Measurements from ENCODE around the gene IFNGR2.
A peak's percentile ranks its signal among the peaks of the same experiment; 100 is the strongest.
"Not testable (repeated sequence)": the region's sequence is repeated elsewhere in the genome, so short reads cannot be mapped to it uniquely, and the experiment has no call there.

The IFNGR2 gene

DNA sequence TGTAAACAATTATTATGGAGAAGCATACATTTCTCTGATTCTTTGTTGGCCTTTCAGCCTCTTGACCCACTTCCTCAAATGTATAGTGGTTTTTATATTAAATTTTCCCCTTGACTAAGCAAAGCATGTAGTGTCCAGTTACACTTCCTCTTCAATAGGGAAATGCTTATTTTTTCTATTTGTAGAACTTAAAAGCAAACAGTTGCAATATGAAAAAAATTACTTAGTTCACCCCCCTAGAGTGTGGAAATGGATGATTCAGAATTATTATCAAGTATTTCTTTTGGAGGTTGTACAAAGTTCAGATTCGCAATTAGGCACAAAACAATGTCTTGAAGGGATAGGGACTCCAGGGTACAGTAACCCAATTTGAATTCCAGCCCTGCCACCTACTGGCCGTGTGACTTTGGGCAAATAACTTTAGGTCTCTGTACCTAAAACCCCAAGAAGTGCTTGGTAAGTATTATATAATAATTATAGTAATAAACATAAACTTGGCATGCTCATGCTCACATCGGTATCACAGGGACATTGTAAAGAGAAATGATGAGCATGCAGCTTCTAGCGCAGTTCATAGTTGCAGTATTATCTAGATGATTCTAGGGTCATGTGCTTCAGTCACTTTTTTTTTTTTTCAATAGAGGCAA is 28.6 kb upstream of the IFNGR2 start:
- Histone ChIP-seq H3K4me3 (peak overlapping the region in 1 of 7 experiments; percentile 1), H3K27ac (peak overlapping the region in 10 of 21 experiments; percentile 2 to 77 (median 17))

DNA sequence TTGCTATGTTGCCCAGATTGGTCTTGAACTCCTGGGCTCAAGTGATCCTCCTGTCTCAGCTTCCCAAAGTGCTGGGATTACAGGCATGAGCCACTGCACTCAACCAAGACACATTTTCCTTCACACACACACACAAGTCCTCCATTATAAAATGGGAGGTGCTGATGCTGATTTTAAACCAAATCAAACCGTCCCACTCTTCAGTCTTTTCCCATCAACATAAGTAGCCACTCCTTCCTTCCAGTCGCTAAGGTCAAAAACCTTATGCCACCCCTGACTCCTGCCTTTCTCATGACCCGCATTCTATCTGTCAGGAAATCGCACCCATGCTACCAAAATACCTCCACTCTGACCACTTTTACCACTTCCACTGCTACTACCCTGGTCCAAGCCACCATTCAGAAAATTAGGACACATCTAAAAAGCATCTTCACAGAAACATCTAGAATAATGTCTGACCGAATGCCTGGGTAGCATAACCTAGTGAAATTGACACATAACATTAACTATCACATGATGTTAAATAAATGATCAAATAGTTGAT is 28.0 kb upstream of the IFNGR2 start:
- H3K27ac ChIP-seq, result peak overlapping the region in 8 of 21 experiments; percentile 3 to 77 (median 32)
- H3K4me3 ChIP-seq, result peak overlapping the region in 1 of 7 experiments; percentile 1

DNA sequence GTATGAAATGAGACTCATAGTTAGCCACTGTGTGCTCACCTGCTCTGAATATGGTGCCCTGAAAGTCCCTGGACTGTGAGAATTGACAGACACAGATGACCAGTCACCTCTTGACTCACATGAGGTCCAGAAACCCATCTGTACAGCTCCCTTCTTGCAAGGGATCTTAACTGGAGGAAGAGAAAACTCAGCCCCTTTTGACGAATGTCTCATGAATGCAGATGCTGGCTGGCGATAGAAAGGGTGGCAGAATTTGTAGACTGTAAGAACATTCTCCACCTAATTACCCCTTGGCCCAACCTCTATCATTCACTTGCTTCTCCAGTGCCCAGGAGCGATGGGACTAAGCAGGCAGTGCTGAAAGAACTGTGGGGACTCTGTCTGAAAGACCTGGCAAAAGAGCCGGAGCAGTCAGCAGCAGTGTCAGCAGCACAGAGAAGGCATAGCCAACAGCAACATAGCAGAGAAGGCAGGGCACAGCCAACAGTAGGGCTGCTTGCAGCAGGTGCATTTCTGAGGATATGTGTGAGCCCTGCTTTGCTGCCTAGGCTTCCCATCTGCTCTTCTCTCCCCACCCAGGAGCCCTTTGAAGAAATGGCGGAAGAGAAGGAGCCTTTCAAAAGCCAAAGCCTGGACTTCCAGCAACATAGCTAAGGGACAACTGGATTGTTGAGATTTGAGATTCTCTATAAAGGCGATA is 25.8 kb upstream of the IFNGR2 start:
- no peak overlapping the region for H3K4me3 ChIP-seq
- H3K27ac ChIP-seq, result peak overlapping the region in 1 of 21 experiments; percentile 6

DNA sequence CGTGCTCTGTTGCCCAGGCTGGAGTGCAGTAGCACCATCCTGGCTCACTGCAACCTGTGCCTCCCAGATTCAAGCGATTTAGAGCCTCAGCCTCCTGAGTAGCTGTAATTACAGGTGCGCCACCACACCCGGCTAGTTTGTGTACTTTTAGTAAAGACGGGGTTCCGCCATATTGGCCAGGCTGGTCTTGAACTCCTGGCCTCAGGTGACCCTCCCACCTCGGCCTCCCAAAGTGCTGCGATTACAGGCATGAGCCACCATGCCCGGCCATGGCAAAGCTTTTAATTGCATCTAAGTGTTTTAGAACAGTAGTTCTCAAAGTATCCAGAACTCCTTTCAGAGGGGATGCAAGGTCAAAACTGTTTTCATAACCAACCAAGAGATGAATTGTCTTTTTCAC is 25.1 kb upstream of the IFNGR2 start:
- H3K4me3 ChIP-seq, result no peak overlapping the region

DNA sequence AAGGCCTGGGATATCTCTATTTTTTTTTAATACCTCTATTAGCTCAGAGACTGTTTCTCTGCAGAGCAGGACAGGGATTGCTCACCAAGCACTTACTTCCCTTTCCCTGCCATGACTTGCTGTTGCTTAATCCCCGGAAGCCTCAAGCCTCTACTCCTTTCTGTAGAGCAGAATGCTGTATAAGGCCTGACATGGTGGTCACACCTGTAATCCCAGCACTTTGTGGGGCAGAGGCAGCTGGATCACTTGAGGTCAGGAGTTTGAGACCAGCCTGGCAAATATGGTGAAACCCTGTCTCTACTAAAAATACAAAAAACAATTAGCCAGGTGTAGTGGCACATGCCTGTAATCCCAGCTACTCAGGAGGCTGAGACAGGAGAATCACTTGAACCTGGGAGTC is 23.3 kb upstream of the IFNGR2 start:
- H3K27ac ChIP-seq, result peak overlapping the region; percentile 25 to 94 (median 87)
- not testable (repeated sequence) for H3K4me3 ChIP-seq

More for the DNA sequence above, 25.1 kb upstream of the IFNGR2 start:
- H3K27ac ChIP-seq, result peak overlapping the region in 1 of 21 experiments; percentile 6

DNA sequence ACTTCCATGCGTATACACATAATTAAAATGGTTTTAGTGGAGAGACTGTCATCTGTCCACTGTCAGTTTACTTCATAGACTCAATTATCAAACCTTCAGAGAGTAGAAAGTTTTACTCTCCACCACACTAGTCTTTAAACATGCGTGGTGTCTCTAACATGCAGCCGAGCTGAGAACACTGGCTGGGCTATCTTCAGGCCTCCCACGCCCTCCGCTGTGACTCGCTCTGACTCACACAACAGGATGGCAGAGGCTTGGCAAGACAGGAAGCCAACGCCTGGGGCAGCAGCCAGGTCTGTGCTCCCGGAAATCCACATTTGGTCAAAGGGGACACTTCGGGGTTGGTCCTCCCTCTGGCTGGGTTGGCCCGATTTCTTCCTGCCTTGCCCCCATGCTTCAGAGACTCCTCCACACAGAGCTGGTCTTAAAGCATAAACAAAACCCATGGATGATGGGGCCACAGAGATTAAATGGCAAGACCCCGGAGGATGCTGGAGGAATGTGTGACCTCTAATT is 22.7 kb upstream of the IFNGR2 start:
- peak overlapping the region; percentile 25 to 94 (median 87) for H3K27ac ChIP-seq
- no peak overlapping the region for H3K4me3 ChIP-seq

DNA sequence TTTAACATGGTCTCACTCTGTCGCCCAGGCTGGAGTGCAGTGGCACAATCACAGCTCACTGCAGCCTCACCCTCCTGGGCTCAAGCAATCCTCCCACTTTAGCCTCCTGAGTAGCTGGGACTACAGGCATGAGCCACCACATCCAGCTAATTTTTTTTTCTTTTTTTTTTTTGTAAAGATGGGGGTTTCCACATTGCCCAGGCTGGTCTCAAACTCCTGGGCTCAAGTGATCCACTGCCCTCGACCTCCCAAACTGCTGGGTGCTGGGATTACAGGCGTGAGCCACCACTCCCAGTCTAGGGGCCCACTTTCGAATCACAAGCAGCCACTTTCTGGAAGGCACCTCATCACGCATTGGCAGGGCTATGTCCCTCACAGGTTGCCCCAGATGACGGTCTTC is 21.8 kb upstream of the IFNGR2 start:
- H3K4me3 ChIP-seq, result not testable (repeated sequence)
- peak overlapping the region in 20 of 21 experiments; percentile 14 to 94 (median 86) for H3K27ac ChIP-seq

DNA sequence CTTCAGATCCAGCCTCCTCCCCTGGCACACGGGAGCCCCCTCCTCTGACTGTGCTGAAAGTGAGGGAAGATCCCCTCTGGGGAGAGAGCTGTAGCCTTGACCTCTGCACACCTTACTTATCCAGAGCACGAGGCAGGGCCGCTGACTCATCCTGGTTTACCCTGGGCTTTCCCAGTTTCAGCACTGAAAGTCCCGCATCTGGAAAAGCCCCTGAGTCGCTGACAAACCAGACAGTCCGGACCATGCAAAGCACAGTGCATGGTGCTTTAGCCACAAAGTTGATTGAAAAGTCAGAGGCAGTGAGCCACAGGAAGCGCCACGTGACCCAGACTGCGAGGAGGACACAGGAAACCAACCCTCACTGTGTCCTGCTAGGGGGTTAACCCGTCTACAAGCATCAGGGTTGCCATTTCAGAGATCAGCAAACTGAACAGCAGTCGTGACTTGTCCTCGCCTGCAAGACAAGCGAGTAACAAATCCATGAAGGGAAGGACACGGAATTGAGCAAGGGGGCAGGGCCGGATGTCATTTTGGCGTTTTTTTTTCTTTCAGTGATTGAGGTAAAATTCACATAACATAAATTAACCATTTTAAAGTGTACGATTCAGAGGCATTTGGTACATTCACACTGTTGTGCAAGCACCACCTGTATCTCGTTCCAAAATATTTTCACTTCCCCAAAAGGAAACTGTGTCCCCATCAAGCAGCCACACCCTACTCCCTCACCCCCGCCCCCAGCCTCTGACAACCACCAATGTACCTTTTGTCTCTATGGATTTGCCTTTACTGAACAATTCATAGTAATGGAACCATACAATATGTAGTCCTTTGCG is 19.9 kb upstream of the IFNGR2 start:
- Histone ChIP-seq H3K27ac (peak overlapping the region; percentile 14 to 94 (median 85)), H3K4me3 (peak overlapping the region in 3 of 7 experiments; percentile 6 to 15 (median 15))

DNA sequence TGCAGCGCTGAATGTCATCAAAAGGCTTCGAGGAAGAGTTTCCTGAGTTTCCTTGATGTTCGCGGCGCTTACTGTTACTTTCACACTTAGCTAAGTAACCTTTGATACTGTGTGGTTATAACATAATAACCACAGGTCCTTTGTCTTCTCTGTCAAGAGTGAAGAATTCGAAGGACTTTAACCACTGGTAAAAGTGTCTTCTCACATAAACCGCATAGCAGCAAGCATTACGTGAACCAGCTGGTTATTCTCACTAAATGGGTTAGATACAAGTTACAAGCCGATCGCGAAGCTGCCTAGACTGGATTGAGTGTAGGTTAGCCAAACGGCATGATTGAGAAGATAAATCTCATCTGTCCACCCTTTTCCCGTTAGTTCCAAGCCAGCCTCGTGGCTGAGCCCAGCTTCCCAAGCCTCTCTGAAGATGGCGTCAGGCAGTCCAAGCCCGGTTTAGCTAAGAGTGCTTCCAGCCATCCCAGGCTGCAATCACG is 18.3 kb upstream of the IFNGR2 start:
- Histone ChIP-seq H3K4me3 (no peak overlapping the region), H3K27ac (peak overlapping the region in 2 of 21 experiments; percentile 70 to 89)

DNA sequence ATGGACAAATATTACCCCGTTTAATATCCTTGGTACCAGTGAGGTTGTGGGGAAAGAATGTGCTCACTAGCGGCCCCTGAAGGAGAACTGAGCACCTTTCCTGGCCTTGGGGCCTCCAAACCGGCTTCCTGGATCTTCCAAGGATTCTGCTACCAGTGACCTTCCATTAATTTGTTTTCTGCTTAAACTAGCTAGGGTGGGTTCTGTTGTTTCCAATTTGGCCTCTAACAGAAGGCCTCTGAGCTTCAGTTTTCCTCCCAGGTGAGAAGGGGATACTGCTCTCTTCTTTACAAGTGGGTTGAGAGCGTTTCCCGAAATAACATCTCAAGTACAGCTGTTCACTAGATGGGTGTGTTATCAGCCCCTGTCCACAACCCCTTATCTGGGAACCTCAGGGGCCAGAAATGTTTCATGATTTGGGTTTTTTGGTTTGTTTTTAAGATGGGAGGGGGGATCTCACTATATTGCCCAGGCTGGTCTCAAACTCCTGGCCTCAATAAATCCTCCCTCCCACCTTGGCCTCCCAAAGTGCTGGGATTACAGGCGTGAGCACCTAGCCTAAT is 16.9 kb upstream of the IFNGR2 start:
- Histone ChIP-seq H3K4me3 (no peak overlapping the region), H3K27ac (no peak overlapping the region)

DNA sequence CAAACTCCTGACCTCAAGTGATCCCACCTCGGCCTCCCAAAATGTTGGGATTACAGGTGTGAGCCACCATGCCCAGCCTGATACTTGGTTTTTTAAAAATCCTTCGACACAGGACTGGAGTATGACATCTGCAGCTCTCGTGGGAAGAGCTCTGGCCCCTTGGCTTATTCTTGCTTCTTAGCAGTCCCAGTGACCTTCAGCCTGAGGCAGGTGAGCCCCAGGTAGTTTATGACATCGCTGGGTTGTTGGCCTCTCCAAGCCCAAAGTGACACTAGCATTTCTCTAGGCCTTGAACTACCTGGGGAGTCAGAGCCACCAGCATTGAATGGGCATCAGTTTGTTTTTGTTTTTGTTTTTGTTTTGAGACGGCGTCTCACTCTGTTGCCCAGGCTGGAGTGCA is 15.9 kb upstream of the IFNGR2 start:
- H3K4me3 ChIP-seq, result no peak overlapping the region
- no peak overlapping the region for H3K27ac ChIP-seq

DNA sequence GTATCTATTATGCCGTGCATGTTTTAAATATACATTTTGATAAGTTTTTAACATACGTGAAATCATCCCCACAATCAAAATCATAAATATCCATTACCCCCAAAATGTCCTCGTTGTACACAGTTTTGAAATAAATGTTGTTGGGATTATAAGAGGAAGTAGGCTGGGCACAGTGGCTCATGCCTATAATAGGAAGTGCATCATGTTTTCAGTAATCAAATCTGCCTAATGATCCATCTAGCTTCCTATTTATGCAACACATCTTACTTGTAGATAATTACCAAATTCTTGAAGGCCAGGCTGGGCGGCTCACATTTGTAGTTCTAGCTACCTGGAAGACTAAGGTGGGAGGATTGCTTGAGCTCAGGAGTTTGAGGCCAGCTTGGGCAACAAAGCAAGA is 15.0 kb upstream of the IFNGR2 start:
- Histone ChIP-seq H3K4me3 (no peak overlapping the region), H3K27ac (peak overlapping the region in 3 of 21 experiments; percentile 18 to 62 (median 30))

DNA sequence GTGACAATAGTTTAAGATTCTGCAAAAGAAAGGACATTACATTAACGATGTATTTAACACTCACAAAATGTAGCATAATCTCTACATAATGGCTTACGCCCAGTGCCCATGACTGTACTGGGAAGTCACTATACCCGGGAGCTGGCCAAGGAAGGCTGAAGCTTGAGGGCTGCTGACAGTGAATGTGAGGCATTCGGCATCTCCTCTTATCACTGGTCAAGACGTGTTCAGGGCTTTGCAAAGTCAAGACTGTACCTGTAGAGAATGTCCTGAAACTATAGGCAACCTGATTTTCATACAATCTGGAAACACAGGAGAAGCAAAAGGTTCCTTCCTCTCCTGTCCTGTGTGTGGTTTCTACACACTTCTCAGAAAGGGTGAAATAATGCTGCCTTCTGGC is 12.7 kb upstream of the IFNGR2 start:
- H3K27ac ChIP-seq, result peak overlapping the region in 2 of 21 experiments; percentile 1 to 16
- no peak overlapping the region for H3K4me3 ChIP-seq

DNA sequence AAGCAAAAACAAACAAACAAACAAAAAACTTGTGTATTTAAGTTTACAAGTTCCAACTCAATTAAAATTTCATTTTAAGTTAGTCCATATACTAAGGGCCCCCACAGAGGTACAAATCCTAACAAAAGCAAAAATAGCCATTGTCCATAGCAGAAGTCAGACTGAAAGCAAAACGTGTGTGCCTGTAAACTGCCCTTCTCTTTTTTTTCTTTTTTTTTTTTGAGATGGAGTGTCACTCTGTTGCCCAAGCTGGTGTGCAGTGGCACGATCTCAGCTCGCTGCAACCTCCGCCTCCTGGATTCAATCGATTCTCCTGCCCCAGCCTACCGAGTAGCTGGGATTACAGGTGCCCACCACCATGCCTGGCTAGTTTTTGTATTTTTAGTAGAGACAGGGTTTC is 11.6 kb upstream of the IFNGR2 start:
- H3K4me3 ChIP-seq, result no peak overlapping the region
- peak overlapping the region in 3 of 21 experiments; percentile 0 to 37 (median 7) for H3K27ac ChIP-seq

DNA sequence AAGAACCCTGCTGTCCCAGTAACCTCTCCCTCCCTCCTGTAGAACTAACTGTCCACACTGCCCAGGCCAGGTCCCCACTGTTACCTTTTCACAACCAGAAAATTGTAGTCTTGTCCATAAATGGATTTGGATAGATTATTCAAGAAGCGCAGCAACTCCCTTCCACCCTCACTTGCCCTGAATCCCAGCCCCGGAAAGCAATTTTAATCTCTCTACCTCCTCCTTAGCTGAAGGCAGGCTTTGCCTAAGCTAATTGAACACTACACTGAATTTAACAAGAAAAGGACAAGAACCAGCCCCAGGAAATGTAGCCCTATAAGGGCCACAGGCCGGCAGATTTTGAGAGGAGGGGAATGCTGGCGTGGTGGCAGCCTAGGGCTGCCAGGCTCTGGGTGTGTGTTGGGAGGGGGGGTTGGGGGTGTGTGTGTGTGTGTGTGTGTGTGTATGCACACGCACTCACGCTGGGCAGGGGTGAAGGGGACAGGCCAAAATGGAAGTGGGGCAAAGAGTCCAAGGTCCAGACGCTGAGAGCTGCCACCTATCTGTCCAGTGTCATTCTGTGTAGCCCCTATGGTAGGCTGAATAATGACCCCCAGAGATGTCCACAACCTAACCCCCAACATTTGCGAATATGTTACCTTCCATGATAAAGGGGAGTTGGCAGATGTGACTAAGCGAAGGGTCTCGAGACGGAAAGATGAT is 10.8 kb upstream of the IFNGR2 start:
- no peak overlapping the region for H3K4me3 ChIP-seq
- H3K27ac ChIP-seq, result peak overlapping the region in 2 of 21 experiments; percentile 7 to 37

DNA sequence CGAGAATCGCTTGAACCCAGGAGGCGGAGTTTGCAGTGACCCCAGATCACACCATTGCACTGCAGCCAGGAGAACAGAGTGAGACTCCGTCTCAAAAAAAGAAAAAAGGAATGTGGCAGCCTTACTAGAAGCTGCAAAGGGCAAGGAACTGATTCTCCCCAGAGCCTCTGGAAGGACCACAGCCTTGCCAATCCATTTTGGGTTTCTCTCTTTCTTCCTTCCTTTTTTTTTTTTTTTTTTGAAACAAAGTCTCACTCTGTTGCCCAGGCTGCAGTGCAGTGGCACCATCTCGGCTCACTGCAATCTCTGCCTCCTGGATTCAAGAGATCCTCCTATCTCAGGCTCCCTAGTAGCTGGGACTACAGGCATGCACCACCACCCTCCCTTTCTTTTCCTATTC is 9.9 kb upstream of the IFNGR2 start:
- no peak overlapping the region for H3K4me3 ChIP-seq
- peak overlapping the region in 1 of 21 experiments; percentile 23 for H3K27ac ChIP-seq

DNA sequence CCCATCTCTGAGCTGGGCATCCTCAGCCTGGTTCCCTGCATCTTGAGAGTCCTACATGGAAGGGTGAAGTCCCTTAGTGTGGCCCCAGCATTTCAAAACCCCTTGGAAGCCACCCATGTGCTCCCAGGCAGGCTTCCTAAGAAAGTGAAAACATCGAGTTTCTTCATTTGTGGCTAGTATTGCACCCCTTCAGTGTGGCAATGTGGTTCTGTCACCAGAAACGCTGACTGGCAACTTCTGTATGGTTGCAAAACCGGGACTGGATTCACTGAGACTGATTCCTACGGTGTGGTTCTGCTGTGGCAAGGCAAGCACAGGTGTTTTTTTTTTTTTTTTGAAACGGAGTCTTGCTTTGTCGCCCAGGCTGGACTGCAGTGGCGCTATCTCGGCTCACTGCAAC is 9.0 kb upstream of the IFNGR2 start:
- no peak overlapping the region for H3K4me3 ChIP-seq
- H3K27ac ChIP-seq, result peak overlapping the region in 1 of 21 experiments; percentile 19

DNA sequence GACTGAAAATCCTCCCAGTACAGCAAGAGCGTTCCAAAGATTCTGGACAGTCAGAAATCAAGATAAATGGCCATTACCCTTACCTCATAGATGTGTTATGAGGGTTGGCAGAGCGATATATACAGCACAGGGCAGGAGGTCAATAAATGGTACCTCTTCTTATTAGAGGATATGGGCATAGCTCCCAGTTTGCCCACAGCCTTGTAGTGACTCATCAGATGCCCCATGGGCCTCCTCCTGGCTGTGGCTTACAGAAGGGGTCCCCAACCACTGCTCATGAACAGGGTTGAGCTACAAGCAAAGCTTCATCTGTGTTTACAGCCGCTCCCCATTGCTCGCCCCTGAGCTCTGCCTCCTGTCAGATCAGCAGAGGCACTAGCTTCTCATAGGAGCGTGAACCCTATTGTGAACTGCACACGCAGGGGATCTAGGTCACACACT is 7.3 kb upstream of the IFNGR2 start:
- H3K4me3 ChIP-seq, result no peak overlapping the region
- H3K27ac ChIP-seq, result peak overlapping the region in 1 of 21 experiments; percentile 20

DNA sequence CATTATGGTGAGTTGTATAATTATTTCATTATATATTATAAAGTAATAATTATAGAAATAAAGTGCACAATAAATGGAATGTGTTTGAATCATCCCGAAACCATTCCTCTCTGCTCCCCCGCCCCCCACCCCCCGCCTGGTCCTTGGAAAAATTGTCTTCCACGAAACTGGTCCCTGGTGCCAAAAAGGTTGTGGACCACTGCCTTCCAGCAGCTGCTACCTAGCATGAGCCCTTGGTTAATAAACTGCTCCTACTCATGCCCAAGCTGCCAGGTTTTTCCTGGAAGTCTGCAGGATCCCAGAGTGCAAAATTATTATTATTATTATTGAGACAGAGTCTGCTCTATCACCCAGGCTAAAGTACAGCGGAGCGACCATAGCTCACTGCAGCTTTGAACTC is 6.8 kb upstream of the IFNGR2 start:
- Histone ChIP-seq H3K27ac (peak overlapping the region in 10 of 21 experiments; percentile 35 to 67 (median 46)), H3K4me3 (no peak overlapping the region)

Data from skin epidermis (tissue), 12 donors.